Mesothelial cell of epicardium (in vitro differentiated cells): ENCODE measurements around the gene METTL2A. TPM values are rescaled to one million over a fixed set of nuclear protein-coding genes. Genes with fewer than 3 reads are reported as not detected.
"Not testable (repeated sequence)": the region's sequence is repeated elsewhere in the genome, so short reads cannot be mapped to it uniquely, and the experiment has no call there.

Source experiments
- DNase-seq, 2 experiments: peaks; one replicate each; pipeline ENCODE4 v3.0.0; 2021; ENCODE audit warnings: low spot score in 2 of 2; ENCODE audit not compliant: unreplicated experiment in 2 of 2
- H3K27ac Mint-ChIP-seq: 2 replicates; pipeline ENCODE4 v1.8.0; 2021; ENCODE audit warnings: mixed read lengths
- H3K27me3 Mint-ChIP-seq: 2 replicates; pipeline ENCODE4 v1.8.0; 2021; ENCODE audit warnings: low read depth, mixed read lengths
- H3K36me3 Mint-ChIP-seq: 2 replicates; pipeline ENCODE4 v1.8.0; 2021; ENCODE audit warnings: mixed read lengths
- H3K4me1 Mint-ChIP-seq: 2 replicates; pipeline ENCODE4 v1.8.0; 2021; ENCODE audit warnings: mixed read lengths
- H3K4me3 Mint-ChIP-seq: 2 replicates; pipeline ENCODE4 v1.8.0; 2021; ENCODE audit warnings: mild to moderate bottlenecking, moderate library complexity, mixed read lengths
- H3K9me3 Mint-ChIP-seq: 2 replicates; pipeline ENCODE4 v1.8.0; 2021; ENCODE audit warnings: mixed read lengths
- CTCF ChIP-seq: fragments of 200-600 bp; sonication (generic); IDR thresholded peaks from one replicate; pipeline ENCODE4 v1.5.0; 2021; ENCODE audit warnings: antibody characterized with exemption; ENCODE audit not compliant: unreplicated experiment
- total RNA-seq: library from RNA; stranded (reverse); gene quantifications from 3 replicates; pipeline ENCODE4 v1.2.1, GENCODE V29; 2021

Gene METTL2A
- total RNA-seq, 1 donor from 2014 or later = 24.6 TPM

DNA sequence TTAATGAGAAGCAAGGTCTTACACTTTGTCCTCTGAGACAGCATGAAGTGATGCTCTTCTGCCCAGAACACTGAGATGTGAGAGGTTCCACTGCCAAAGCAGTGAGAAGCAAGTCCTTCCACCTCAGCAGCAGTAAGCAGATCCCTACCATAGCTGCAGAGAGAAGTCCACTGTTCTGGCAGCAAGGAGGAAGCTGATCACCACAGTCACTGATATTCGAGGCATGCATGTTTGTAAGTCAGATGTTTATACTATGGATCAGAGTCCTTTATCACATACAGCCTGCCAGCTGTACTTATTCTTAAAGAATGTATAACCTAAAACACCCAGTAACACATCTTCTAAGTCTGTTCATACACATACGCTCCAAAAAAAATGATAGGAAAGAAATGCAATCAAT lies 18.2 kb upstream of the METTL2A start:
- DNase-seq = no peak
- H3K36me3 Mint-ChIP-seq = no peaks in the 10 kb centered on the region
- TF ChIP-seq CTCF = no peak
- H3K4me3 Mint-ChIP-seq = no peak overlapping the region
- H3K4me1 Mint-ChIP-seq = no peaks in the 10 kb centered on the region
- H3K27ac Mint-ChIP-seq = no peak overlapping the region
- peaks cover 29% of the 10 kb centered on the region for H3K27me3 Mint-ChIP-seq
- H3K9me3 Mint-ChIP-seq = peaks cover 4% of the 10 kb centered on the region

DNA sequence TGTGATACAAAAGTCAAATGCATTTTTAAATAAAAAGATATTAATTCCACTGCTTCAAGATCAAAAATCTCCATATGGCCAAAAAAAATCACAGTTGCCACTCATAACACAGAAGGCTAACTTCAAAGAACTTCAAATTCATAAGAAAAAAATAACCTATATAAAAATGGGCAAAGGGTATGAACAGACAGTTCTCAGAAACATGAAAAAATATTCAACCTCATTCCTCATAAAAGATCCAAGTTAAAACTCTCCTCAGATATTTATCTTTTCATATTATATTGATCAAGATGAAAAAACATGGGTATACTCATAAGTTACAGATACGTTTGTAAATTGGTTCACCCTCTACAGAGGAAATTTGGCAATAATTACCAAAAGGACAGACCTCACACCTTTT lies 10.6 kb upstream of the METTL2A start:
- not testable (repeated sequence) for H3K36me3 Mint-ChIP-seq, H3K4me1 Mint-ChIP-seq, H3K27ac Mint-ChIP-seq, DNase-seq, H3K9me3 Mint-ChIP-seq, H3K4me3 Mint-ChIP-seq
- peaks cover 39% of the 10 kb centered on the region for H3K27me3 Mint-ChIP-seq

GRCh38 chr17:62426214-62426613 lies 2.5 kb downstream of the METTL2A start:
- H3K4me1 Mint-ChIP-seq = peaks cover 15% of the 10 kb centered on the region
- H3K4me3 Mint-ChIP-seq, DNase-seq, H3K27me3 Mint-ChIP-seq, H3K36me3 Mint-ChIP-seq, H3K27ac Mint-ChIP-seq, H3K9me3 Mint-ChIP-seq: not testable (repeated sequence)

DNA sequence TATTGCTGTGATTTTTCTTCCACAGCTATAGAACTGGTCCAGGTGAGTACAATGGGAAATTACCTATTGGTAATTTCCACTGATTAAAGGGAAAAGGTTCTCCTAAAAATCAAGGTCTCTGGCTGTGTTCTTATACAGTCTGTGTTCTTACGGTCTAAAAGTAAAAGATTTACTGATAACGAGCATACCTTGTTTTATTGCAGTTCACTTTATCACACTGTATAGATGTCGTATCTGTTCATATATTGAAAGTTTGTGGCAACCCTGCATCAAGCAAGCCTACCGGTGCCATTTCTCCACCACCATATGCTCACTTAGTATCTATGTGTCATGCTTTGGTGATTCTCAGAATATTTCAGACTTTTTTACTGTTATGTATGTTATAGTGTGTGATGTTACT lies 11.6 kb downstream of the METTL2A start:
- not testable (repeated sequence) for H3K27me3 Mint-ChIP-seq, H3K9me3 Mint-ChIP-seq, H3K4me3 Mint-ChIP-seq, H3K27ac Mint-ChIP-seq, DNase-seq, H3K4me1 Mint-ChIP-seq
- H3K36me3 Mint-ChIP-seq = peaks cover 23% of the 10 kb centered on the region

DNA sequence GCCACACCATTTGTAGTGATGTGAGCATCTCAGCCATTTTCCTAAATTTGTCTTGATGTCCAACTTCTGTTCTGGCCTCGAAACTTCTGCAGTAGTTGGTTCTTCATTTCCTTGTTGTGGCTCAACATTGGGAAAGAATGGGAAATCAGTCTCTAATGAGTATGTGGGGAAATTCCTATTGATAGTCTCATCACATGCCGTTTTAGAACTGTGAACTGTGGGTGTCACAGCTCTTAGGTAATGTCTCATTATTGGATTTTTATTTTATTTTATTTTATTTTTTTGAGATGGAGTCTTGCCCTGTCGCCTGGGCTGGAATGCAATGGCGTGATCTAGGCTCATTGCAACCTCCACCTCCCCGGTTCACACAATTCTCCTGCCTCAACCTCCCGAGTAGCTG lies 17.5 kb downstream of the METTL2A start:
- H3K36me3 Mint-ChIP-seq = peaks cover 28% of the 10 kb centered on the region
- H3K9me3 Mint-ChIP-seq, H3K27me3 Mint-ChIP-seq, H3K4me1 Mint-ChIP-seq, DNase-seq, H3K27ac Mint-ChIP-seq, H3K4me3 Mint-ChIP-seq: not testable (repeated sequence)

DNA sequence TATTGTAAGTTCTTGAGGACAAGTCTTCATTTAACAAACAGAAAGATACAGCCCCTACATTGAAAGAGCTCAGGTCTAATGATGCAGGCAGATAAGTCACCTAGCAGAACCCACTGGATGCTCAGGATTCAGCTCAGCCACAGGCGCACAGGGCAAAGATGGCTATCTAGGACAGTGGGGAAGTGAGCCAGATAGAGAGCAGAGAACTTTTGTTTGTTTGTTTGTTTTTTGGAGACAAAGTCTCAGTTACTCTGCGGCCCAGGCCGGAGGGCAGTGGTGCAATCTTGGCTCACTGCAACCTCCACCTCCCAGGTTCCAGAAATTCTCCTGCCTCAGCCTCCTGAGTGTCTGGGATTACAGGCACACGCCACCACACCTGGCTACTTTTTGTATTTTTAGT lies 20.4 kb downstream of the METTL2A start:
- Mint-ChIP-seq H3K27ac (no peak overlapping the region), H3K27me3 (no peaks in the 10 kb centered on the region), H3K4me1 (no peaks in the 10 kb centered on the region), H3K9me3 (no peaks in the 10 kb centered on the region), H3K36me3 (peaks cover 37% of the 10 kb centered on the region), H3K4me3 (no peak overlapping the region)
- no peak for DNase-seq
- no peak for TF ChIP-seq CTCF

GRCh38 chr17:62445791-62446190 lies 22.1 kb downstream of the METTL2A start:
- H3K27ac Mint-ChIP-seq, DNase-seq, H3K4me3 Mint-ChIP-seq, H3K4me1 Mint-ChIP-seq, H3K9me3 Mint-ChIP-seq, H3K27me3 Mint-ChIP-seq: not testable (repeated sequence)
- peaks cover 32% of the 10 kb centered on the region for H3K36me3 Mint-ChIP-seq

DNA sequence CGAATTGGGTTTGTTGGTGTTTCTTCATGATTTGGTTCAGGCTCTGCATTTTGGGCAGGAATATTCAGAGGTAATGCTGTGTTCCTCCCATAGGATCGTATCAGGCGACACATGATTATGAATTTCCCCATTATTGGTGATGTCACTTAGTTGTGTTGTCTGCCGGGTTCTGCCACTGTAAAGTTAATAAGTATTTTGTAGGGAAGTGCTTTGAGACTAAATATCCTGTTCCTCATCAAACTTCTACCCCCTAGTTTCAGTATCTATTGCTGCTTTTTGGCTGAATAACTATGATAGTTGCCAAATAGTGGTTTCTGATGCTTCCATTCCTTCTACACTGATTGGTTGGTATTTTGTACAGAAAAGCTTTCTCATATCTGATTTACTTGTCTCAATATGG lies 28.5 kb downstream of the METTL2A start:
- not testable (repeated sequence) for DNase-seq, H3K4me1 Mint-ChIP-seq, H3K27ac Mint-ChIP-seq, H3K27me3 Mint-ChIP-seq, H3K4me3 Mint-ChIP-seq, H3K9me3 Mint-ChIP-seq
- H3K36me3 Mint-ChIP-seq = peaks cover 18% of the 10 kb centered on the region

GRCh38 chr17:62453041-62453440 lies 29.3 kb downstream of the METTL2A start:
- not testable (repeated sequence) for H3K27me3 Mint-ChIP-seq, H3K9me3 Mint-ChIP-seq, DNase-seq, H3K4me1 Mint-ChIP-seq, H3K4me3 Mint-ChIP-seq, H3K27ac Mint-ChIP-seq
- H3K36me3 Mint-ChIP-seq = peaks cover 11% of the 10 kb centered on the region

- H3K36me3 Mint-ChIP-seq, H3K9me3 Mint-ChIP-seq, H3K4me3 Mint-ChIP-seq, H3K4me1 Mint-ChIP-seq, DNase-seq, H3K27me3 Mint-ChIP-seq, H3K27ac Mint-ChIP-seq: not testable (repeated sequence)
Measured at GRCh38 chr17:62453656-62454055, 30.0 kb downstream of the METTL2A start.

DNA sequence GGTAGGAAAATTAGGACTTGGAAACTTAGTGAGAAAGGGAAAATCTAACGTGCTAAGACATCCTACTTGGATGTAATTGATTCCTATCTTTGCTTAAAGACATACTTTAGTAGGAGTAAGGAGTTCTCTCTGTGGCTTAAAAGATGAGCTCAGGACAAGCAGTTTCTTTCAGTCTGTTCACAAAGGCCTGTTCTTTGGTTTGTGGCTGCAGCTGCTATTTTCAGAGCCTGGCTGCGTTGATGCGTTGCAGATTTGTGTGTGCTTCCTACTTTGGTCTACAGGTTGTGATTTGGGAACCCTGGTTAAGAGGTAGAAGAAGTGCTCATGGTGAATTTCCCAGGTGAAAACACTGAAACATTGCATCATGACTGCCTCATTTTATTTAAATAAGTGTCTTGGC lies 30.4 kb downstream of the METTL2A start:
- H3K27me3 Mint-ChIP-seq, DNase-seq, H3K4me3 Mint-ChIP-seq, H3K9me3 Mint-ChIP-seq, H3K36me3 Mint-ChIP-seq, H3K27ac Mint-ChIP-seq, H3K4me1 Mint-ChIP-seq: not testable (repeated sequence)
